ENCODE results near the gene PIF1.

GRCh38 chr15:64809649-64810496, 15.6 kb downstream of the PIF1 start:
- TF ChIP-seq, protein P1, sequence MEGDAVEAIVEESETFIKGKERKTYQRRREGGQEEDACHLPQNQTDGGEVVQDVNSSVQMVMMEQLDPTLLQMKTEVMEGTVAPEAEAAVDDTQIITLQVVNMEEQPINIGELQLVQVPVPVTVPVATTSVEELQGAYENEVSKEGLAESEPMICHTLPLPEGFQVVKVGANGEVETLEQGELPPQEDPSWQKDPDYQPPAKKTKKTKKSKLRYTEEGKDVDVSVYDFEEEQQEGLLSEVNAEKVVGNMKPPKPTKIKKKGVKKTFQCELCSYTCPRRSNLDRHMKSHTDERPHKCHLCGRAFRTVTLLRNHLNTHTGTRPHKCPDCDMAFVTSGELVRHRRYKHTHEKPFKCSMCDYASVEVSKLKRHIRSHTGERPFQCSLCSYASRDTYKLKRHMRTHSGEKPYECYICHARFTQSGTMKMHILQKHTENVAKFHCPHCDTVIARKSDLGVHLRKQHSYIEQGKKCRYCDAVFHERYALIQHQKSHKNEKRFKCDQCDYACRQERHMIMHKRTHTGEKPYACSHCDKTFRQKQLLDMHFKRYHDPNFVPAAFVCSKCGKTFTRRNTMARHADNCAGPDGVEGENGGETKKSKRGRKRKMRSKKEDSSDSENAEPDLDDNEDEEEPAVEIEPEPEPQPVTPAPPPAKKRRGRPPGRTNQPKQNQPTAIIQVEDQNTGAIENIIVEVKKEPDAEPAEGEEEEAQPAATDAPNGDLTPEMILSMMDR (conservative IDR thresholded peaks at IDR 0.05; ENCODE audit: low read length) = peak; percentile 99
- no peak for TF ChIP-seq EZH2phosphoT487 (IDR thresholded peaks at IDR 0.05; ENCODE audit: borderline replicate concordance)

All from Loucy (cell line).